ENCODE data around the gene GJE1.

The GJE1 gene

DNA sequence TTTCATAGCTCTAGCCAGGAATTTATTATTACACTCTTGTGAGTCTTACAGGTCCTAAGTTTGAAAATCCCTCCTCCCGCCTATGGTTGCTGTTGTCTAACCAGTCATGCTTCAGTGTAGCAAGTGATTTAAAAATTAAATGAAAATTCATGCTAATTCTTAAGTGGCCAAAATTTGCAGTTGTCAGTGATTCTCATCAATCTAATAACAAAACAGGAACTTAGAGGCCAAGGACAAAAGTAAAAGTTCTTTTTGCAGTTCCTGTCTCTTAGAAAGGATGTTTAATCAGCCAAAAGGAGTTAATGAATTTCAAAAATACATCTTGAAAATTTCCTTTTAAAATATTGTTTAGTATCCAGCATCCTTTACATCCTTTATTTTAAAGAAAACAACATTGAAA, 50.6 kb downstream of the GJE1 start:
- Histone ChIP-seq H3K27me3 (no peaks in the 10 kb centered on the region), H3K4me1 (peaks cover 0 to 6% (median 0%) of the 10 kb centered on the region in 4 donors)
- intact Hi-C loops (cut with DNase I; ENCODE audit: low total_unique reads): no loop called here

DNA sequence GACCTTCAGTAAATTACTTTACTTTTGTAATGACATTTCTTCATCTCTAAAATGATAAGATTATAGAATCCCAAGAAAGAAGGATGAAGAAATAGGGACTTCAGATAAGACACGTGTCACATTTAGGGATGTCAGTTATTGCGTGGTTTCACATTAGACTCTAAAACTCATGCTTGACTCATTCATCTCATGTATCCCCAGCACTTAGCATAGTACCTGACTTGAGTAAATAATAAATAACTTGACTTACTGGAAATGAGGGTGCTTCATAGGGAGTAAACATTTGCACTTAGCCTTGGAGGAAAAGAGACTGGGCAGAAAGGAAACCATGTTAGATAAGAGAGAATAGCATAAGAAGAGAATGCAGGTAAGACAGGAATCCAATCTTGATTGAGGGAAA, 51.6 kb downstream of the GJE1 start:
- intact Hi-C loops (cut with DNase I; ENCODE audit: low total_unique reads): no loop called here
- H3K27me3 ChIP-seq: no peaks in the 10 kb centered on the region

More for the DNA sequence above, 50.6 kb downstream of the GJE1 start:
- no peak overlapping the region for H3K4me3 ChIP-seq
- no peaks in the 10 kb centered on the region for H3K9me3 ChIP-seq
- H3K36me3 ChIP-seq: peaks cover 3 to 4% (median 3%) of the 10 kb centered on the region in 3 donors
- TF ChIP-seq, protein P1, sequence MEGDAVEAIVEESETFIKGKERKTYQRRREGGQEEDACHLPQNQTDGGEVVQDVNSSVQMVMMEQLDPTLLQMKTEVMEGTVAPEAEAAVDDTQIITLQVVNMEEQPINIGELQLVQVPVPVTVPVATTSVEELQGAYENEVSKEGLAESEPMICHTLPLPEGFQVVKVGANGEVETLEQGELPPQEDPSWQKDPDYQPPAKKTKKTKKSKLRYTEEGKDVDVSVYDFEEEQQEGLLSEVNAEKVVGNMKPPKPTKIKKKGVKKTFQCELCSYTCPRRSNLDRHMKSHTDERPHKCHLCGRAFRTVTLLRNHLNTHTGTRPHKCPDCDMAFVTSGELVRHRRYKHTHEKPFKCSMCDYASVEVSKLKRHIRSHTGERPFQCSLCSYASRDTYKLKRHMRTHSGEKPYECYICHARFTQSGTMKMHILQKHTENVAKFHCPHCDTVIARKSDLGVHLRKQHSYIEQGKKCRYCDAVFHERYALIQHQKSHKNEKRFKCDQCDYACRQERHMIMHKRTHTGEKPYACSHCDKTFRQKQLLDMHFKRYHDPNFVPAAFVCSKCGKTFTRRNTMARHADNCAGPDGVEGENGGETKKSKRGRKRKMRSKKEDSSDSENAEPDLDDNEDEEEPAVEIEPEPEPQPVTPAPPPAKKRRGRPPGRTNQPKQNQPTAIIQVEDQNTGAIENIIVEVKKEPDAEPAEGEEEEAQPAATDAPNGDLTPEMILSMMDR (IDR thresholded peaks at IDR 0.05): no peak
- no peak overlapping the region for H3K27ac ChIP-seq
- DNase-seq: no peak

More for the DNA sequence above, 51.6 kb downstream of the GJE1 start:
- Histone ChIP-seq H3K4me1 (peaks cover 0 to 6% (median 0%) of the 10 kb centered on the region in 4 donors), H3K27ac (no peak overlapping the region), H3K9me3 (no peaks in the 10 kb centered on the region), H3K4me3 (no peak overlapping the region), H3K36me3 (peaks cover under 1 to 3% (median 2%) of the 10 kb centered on the region in 3 donors)
- DNase-seq: no peak
- TF ChIP-seq, protein P1 (IDR thresholded peaks at IDR 0.05): no peak
